GM12801 (cell line): Measurements from ENCODE around the gene MAML2.

Experiments
- CTCF ChIP-seq: IDR thresholded peaks from one replicate; pipeline ENCODE4 v1.5.1; 2011; ENCODE audit warnings: control low read depth; ENCODE audit not compliant: insufficient read length; ENCODE audit errors: extremely low read depth

Gene MAML2

GRCh38 chr11:95939091-95939490 lies 403.9 kb downstream of the MAML2 start:
- TF ChIP-seq CTCF: no peak

GRCh38 chr11:95937358-95937757 lies 405.6 kb downstream of the MAML2 start:
- TF ChIP-seq CTCF: no peak

- TF ChIP-seq CTCF: no peak
Measured at GRCh38 chr11:95933594-95933993, 409.4 kb downstream of the MAML2 start.

GRCh38 chr11:95931916-95932315 lies 411.1 kb downstream of the MAML2 start:
- no peak for TF ChIP-seq CTCF

GRCh38 chr11:95930948-95931347 lies 412.0 kb downstream of the MAML2 start:
- TF ChIP-seq CTCF: no peak

- TF ChIP-seq CTCF: no peak
Measured at GRCh38 chr11:95926726-95927125, 416.3 kb downstream of the MAML2 start.
